Muscle of arm (tissue), 12 donors: Measurements from ENCODE around the gene MEPCE. TPM values are rescaled to one million over a fixed set of nuclear protein-coding genes. Genes with fewer than 3 reads are reported as not detected.

Experiments
- DNase-seq: peaks from one replicate; pipeline ENCODE4 v3.0.0-alpha.2; 2013
- polyA plus RNA-seq, 12 donors: library from polyadenylated mRNA; unstranded; fragments of 120-200 nt; gene quantifications; one replicate each; pipeline ENCODE4 v1.2.1, GENCODE V29; 2013; ENCODE audit not compliant: insufficient read length in 12 of 12

Gene MEPCE
- polyA plus RNA-seq, 12 donors: 27.0 to 42.9 (median 32.2) TPM; not detected in 1

DNA sequence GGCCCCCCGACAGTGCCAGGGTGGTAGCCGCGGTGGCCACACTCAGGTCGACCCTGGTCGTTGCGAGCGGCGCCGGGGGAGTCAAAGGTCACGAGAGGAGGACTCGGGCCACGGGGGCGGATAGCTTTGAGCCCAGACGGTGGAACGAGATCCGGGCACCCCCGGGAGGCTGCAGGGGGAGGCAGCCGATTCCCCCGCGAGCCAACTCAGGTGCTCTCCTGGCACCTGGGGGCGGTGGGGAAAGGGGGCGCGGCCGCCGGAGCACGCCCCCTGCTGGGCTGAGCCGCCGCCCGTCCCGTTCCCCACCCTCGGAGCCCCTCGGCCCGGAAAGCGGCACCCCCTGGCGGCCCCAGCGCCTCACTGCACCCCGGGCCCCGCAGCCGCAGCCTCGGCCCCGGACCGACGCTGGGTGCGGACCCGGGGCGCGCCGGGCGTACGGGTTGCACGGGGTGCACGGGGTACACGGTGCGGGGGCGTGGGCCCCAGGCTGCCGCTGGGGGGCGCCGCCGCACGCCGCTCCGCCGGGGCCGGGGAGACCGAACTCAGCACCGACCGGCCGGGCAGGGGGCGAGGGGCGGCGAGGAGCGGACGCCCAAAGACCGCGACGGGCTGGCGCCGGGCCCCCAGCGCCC lies 53.6 kb downstream of the MEPCE start:
- DNase-seq: peak; percentile 68

Other genes with a start within 250 kb of the MEPCE start
- gene PVRIG, start 209.9 kb upstream of the MEPCE start, polyA plus RNA-seq: 10 to 100 TPM in 2 of 12 donors, 1 to 10 TPM in 8, not detected in 2; 1.3 to 12.0 (median 6.4) TPM
- 1 to 10 TPM in 10 of 12 donors, not detected in 2; 5.4 to 8.7 (median 6.4) TPM for gene SPDYE3, start 122.1 kb upstream of the MEPCE start, polyA plus RNA-seq
- gene PILRB, start 71.7 kb upstream of the MEPCE start, polyA plus RNA-seq: 10 to 100 TPM in 10 of 12 donors, 1 to 10 TPM in 1, not detected in 1; 9.9 to 55.1 (median 19.1) TPM
- 1 to 10 TPM in 10 of 12 donors, not detected in 2; 1.6 to 9.3 (median 2.5) TPM for gene PILRA, start 56.3 kb upstream of the MEPCE start, polyA plus RNA-seq
- 10 to 100 TPM in 2 of 12 donors, 1 to 10 TPM in 9, not detected in 1; 4.5 to 17.3 (median 6.5) TPM for gene ZCWPW1, start 1.1 kb upstream of the MEPCE start, polyA plus RNA-seq
- 10 to 100 TPM in 9 of 12 donors, 1 to 10 TPM in 2, not detected in 1; 9.4 to 27.5 (median 11.9) TPM for gene PPP1R35, start 6.7 kb downstream of the MEPCE start, polyA plus RNA-seq
- 1 to 10 TPM in 9 of 12 donors, under 1 TPM in 1, not detected in 2; 0.98 to 2.4 (median 1.4) TPM for gene SPACDR, start 34.4 kb downstream of the MEPCE start, polyA plus RNA-seq
- gene TSC22D4, start 49.4 kb downstream of the MEPCE start, polyA plus RNA-seq: 10 to 100 TPM in 11 of 12 donors, not detected in 1; 29.0 to 95.6 (median 38.9) TPM
- gene NYAP1, start 54.1 kb downstream of the MEPCE start, polyA plus RNA-seq: 1 to 10 TPM in 11 of 12 donors, not detected in 1; 1.1 to 5.7 (median 1.5) TPM
- gene AGFG2, start 109.4 kb downstream of the MEPCE start, polyA plus RNA-seq: 10 to 100 TPM in 6 of 12 donors, 1 to 10 TPM in 5, not detected in 1; 7.8 to 16.8 (median 10.1) TPM
- 10 to 100 TPM in 1 of 12 donors, 1 to 10 TPM in 9, not detected in 2; 1.5 to 10.1 (median 2.8) TPM for gene SAP25, start 144.1 kb downstream of the MEPCE start, polyA plus RNA-seq
- gene LRCH4, start 156.3 kb downstream of the MEPCE start, polyA plus RNA-seq: 10 to 100 TPM in 11 of 12 donors, not detected in 1; 16.7 to 39.5 (median 23.7) TPM
- 1 to 10 TPM in 7 of 12 donors, under 1 TPM in 3, not detected in 2; 0.59 to 2.1 (median 1.1) TPM for gene FBXO24, start 156.5 kb downstream of the MEPCE start, polyA plus RNA-seq
- gene PCOLCE, start 172.5 kb downstream of the MEPCE start, polyA plus RNA-seq: 100 to 1,000 TPM; 170 to 827 (median 228) TPM
- 10 to 100 TPM in 11 of 12 donors, not detected in 1; 12.5 to 69.6 (median 17.2) TPM for gene MOSPD3, start 182.7 kb downstream of the MEPCE start, polyA plus RNA-seq
- gene TFR2, start 211.7 kb downstream of the MEPCE start, polyA plus RNA-seq: 1 to 10 TPM in 3 of 12 donors, under 1 TPM in 7, not detected in 2; 0.23 to 2.3 (median 0.72) TPM
- under 1 TPM in 3 of 12 donors, not detected in 9; 0.21 to 0.30 (median 0.28) TPM for gene ACTL6B, start 226.6 kb downstream of the MEPCE start, polyA plus RNA-seq
- gene GNB2, start 243.9 kb downstream of the MEPCE start, polyA plus RNA-seq: 100 to 1,000 TPM in 11 of 12 donors, not detected in 1; 110 to 178 (median 137) TPM